ENCODE data around the gene CLIP3. TPM values are rescaled to one million over a fixed set of nuclear protein-coding genes. Genes with fewer than 3 reads are reported as not detected.
A peak's percentile ranks its signal among the peaks of the same experiment; 100 is the strongest.

Gene CLIP3, protein sequence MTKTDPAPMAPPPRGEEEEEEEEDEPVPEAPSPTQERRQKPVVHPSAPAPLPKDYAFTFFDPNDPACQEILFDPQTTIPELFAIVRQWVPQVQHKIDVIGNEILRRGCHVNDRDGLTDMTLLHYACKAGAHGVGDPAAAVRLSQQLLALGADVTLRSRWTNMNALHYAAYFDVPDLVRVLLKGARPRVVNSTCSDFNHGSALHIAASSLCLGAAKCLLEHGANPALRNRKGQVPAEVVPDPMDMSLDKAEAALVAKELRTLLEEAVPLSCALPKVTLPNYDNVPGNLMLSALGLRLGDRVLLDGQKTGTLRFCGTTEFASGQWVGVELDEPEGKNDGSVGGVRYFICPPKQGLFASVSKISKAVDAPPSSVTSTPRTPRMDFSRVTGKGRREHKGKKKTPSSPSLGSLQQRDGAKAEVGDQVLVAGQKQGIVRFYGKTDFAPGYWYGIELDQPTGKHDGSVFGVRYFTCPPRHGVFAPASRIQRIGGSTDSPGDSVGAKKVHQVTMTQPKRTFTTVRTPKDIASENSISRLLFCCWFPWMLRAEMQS
- total RNA-seq (2021; ENCODE audit: unreplicated experiment) (1.5 TPM), Bru-seq, nascent RNA (percentile 26 among the genes with signal in this experiment), BruChase-seq, experiment 1, labeled RNA remaining after a 6-hour chase (percentile 31 among the genes with signal in this experiment), BruChase-seq, experiment 2, labeled RNA remaining after a 2-hour chase (percentile 30 among the genes with signal in this experiment)
- polyA plus RNA-seq (2012), result 0.75 and 0.76 TPM in 2 replicates
- long read RNA-seq, result 0 reads

DNA sequence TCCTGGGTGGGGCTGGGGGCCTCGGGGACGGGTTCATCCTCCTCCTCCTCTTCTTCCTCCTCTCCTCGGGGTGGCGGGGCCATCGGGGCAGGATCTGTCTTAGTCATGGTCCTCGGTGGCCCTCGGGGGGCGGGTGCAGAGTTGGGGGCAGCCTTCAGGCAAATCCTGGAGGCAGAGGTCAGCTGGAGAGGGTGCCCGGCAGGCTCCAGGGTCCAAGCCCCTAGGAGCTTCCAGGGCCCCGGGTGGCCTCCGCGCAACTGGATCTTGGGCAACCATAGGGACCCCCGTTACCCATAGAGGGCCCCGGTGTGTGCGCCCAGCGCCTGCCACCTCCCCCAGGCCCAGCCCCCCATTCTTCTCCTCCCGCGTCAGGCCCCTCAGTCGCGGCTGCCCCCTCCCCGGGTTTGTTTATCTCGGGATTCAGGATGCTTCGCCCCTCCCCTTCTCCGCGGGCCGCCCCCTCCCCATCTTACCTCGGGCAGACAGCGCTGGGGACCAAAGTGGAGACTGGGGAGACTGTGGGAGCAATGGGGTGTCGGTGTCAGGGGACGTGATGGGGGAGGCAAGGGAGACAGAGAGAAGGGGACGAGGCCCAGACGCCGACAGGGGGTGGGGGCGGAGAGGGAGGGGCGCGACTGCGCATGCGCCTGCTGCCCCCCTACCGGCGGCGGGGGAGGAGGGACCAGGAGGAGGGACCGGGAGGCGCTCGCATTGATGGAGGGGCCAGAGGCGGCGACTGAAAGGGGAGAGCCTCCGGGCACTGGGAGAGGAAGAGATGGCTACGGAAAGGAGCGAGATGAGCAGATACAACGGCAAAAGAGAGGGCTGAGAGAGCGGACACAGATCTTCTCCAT is at the start of gene CLIP3:
Gene CLIP3, minus strand, starts transcription at position 623 of the 854 bp plus-strand sequence. Its CDS starts 516 bp downstream, at position 107.
- no peak within 1 kb of the TSS for H3K9ac ChIP-seq (ENCODE audit: low read length)
- BruUV-seq (replicated peaks), result no TSS peak

DNA sequence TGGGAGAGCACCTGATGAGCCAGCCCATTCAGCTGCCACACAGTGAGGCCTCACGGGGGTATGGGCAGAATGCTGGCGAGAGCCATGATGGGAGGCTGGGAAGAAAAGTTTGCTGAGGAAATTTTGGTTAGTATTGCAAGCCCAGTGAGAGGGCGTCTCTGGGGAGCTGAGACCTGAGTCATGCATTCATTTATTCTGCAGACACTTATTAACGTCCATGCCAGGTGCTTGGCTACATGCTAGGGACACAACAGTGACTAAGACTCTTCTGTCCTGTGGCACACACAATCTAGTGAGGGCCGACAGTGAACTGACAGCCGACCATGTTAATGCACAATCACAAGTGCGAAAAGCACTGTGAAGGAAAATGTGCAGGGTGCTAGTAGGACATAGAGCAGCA is 49.2 kb upstream of the CLIP3 start:
- Histone ChIP-seq H2AFZ (ENCODE audit: low read depth, low read length, poor library complexity, severe bottlenecking) (no peak overlapping the region), H3K4me1 (ENCODE audit: control insufficient read depth in 1 of 2, insufficient read depth in 2 of 2, low read length in 2 of 2) (no peaks in the 10 kb centered on the region), H4K20me1 (ENCODE audit: insufficient read depth) (no peaks in the 10 kb centered on the region), H3K79me2 (ENCODE audit: insufficient read depth, low read length) (no peaks in the 10 kb centered on the region), H3K4me3 (replicated peaks in 1 of 2; ENCODE audit: low read depth in 1 of 2, low read length in 2 of 2) (no peak overlapping the region), H3K9ac (ENCODE audit: low read length) (no peak overlapping the region), H3K27ac (ENCODE audit: low read depth, low read length) (no peak overlapping the region), H3K36me3 (ENCODE audit: control insufficient read depth in 1 of 2, insufficient read depth in 2 of 2, low read length in 2 of 2) (peaks cover 22 to 48% of the 10 kb centered on the region in 2 experiments), H3K27me3 (ENCODE audit: insufficient read depth, low read length) (no peaks in the 10 kb centered on the region), H3K9me2 (ENCODE audit: insufficient read depth) (no peaks in the 10 kb centered on the region), H3K9me3 (ENCODE audit: control insufficient read depth in 1 of 2, insufficient read depth in 1 of 2, low read depth in 1 of 2, low read length in 2 of 2) (no peaks in the 10 kb centered on the region), H3K4me2 (ENCODE audit: low read length) (no peak overlapping the region)
- DNase-seq (ENCODE audit: low read depth, low spot score) (no peak), ATAC-seq (no peak)
- CTCF ChIA-PET, result no interaction called here
- RAD21 ChIA-PET (ENCODE audit: low non-redundant PET in 1 of 2, low total read pairs in 2 of 2, uncharacterized antibody in 2 of 2, unreplicated experiment in 2 of 2), result no interaction called here
- BruUV-seq (replicated peaks), result no TSS peak
- POLR2A ChIA-PET, result no interaction called here
- intact Hi-C loops (cut with micrococcal nuclease), result no loop called here
- no peak for TF ChIP-seq SIN3A (IDR thresholded peaks at IDR 0.05; ENCODE audit: low read depth)
- TF ChIP-seq POLR2A (IDR thresholded peaks at IDR 0.05; ENCODE audit: borderline replicate concordance, extremely low read depth, insufficient read depth, insufficient read length), result no peak
- TF ChIP-seq, protein P1, sequence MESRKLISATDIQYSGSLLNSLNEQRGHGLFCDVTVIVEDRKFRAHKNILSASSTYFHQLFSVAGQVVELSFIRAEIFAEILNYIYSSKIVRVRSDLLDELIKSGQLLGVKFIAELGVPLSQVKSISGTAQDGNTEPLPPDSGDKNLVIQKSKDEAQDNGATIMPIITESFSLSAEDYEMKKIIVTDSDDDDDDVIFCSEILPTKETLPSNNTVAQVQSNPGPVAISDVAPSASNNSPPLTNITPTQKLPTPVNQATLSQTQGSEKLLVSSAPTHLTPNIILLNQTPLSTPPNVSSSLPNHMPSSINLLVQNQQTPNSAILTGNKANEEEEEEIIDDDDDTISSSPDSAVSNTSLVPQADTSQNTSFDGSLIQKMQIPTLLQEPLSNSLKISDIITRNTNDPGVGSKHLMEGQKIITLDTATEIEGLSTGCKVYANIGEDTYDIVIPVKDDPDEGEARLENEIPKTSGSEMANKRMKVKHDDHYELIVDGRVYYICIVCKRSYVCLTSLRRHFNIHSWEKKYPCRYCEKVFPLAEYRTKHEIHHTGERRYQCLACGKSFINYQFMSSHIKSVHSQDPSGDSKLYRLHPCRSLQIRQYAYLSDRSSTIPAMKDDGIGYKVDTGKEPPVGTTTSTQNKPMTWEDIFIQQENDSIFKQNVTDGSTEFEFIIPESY (IDR thresholded peaks at IDR 0.05; ENCODE audit: extremely low read depth, insufficient replicate concordance, low read length), result no peak
- no peak for TF ChIP-seq CEBPB (IDR thresholded peaks at IDR 0.05; ENCODE audit: low read depth)
- TF ChIP-seq, protein P2, sequence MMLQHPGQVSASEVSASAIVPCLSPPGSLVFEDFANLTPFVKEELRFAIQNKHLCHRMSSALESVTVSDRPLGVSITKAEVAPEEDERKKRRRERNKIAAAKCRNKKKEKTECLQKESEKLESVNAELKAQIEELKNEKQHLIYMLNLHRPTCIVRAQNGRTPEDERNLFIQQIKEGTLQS (IDR thresholded peaks at IDR 0.05), result no peak
- no peak for TF ChIP-seq TCF7L2 (IDR thresholded peaks at IDR 0.05; ENCODE audit: borderline replicate concordance, extremely low read depth, insufficient read depth, insufficient read length)
- TF ChIP-seq FOSL1 (IDR thresholded peaks at IDR 0.05; ENCODE audit: low read depth), result no peak

More for the DNA sequence above, at the start of gene CLIP3:
- TF ChIP-seq ZFX (IDR thresholded peaks at IDR 0.05) (no peak), EZH2 (IDR thresholded peaks at IDR 0.05) (no peak)
- TF ChIP-seq, protein P2 (IDR thresholded peaks at IDR 0.05), result no peak
- Histone ChIP-seq H3K9me3 (ENCODE audit: control insufficient read depth in 1 of 2, insufficient read depth in 1 of 2, low read depth in 1 of 2, low read length in 2 of 2) (no peaks in the 10 kb centered on the region), H3K4me2 (ENCODE audit: low read length) (no peak within 1 kb of the TSS), H3K4me1 (ENCODE audit: control insufficient read depth in 1 of 2, insufficient read depth in 2 of 2, low read length in 2 of 2) (no peaks in the 10 kb centered on the region), H3K27ac (ENCODE audit: low read depth, low read length) (no peak within 1 kb of the TSS), H3K27me3 (ENCODE audit: insufficient read depth, low read length) (no peaks in the 10 kb centered on the region), H3K9me2 (ENCODE audit: insufficient read depth) (no peaks in the 10 kb centered on the region), H3K4me3 (replicated peaks in 1 of 2; ENCODE audit: low read depth in 1 of 2, low read length in 2 of 2) (no peak within 1 kb of the TSS), H2AFZ (ENCODE audit: low read depth, low read length, poor library complexity, severe bottlenecking) (no peak within 1 kb of the TSS), H3K79me2 (ENCODE audit: insufficient read depth, low read length) (no peaks in the 10 kb centered on the region), H4K20me1 (ENCODE audit: insufficient read depth) (no peaks in the 10 kb centered on the region), H3K36me3 (ENCODE audit: control insufficient read depth in 1 of 2, insufficient read depth in 2 of 2, low read length in 2 of 2) (0 out of 4 replicates have a peak, but pooled peaks cover 0 to 6% of the 10 kb centered on the region in 2 experiments)
- DNase-seq (ENCODE audit: low read depth, low spot score) (no peak), ATAC-seq (no peak)
- POLR2A ChIA-PET, result no interaction called here
- RAD21 ChIA-PET (ENCODE audit: low non-redundant PET in 1 of 2, low total read pairs in 2 of 2, uncharacterized antibody in 2 of 2, unreplicated experiment in 2 of 2), result no interaction called here
- intact Hi-C loops (cut with micrococcal nuclease), result no loop called here
- CTCF ChIA-PET, result no interaction called here

All from HCT116 (cell line).